ENCODE measurements around the gene CCDC33.
A peak's percentile ranks its signal among the peaks of the same experiment; 100 is the strongest.

CCDC33 gene

DNA sequence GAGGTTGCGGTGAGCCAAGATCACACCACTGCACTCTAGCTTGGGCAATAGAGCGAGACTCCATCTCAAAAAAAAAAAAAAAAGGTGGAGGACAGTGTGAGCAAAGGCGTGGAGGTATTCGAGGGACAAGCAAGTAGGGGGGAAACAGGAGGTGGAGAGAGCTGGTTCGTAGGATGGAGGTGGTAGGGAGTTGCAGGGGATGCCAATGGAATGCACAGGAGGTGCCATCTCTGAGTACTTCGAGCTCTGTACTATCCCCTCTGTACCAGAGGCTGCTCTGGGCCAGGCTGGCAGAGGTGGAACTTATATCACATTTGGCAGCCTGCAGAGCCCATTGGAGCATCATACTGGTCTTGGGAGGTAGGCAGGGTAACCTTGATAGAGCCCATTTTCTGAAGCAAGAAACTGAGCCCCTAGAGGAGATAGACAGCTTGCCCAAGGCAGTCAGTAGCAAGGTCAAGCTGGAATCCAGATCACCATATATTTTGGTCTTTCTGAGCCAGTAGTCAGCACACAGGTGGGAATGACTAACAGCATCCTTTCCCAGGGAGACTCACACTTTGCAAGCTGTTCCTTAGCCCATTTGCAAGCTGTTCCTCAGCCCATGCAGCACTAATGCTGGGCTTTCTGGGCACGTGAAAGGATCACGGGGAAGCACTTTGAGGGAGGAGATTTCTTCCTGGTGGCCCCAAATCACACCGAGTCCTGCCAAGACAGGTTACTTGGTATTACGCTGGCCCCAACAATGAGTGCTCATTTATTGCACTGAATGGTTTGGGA is 9.2 kb upstream of the CCDC33 start:
- Histone ChIP-seq H3K4ac (ENCODE audit: low read depth in 1 of 2, low read length in 2 of 2) (no peak overlapping the region), H2BK12ac (ENCODE audit: low read length in 2 of 2) (no peak overlapping the region), H3K27ac (ENCODE audit: low read length, poor library complexity, severe bottlenecking) (no peak overlapping the region), H3K4me1 (ENCODE audit: control insufficient read depth, insufficient read depth, low read depth, low read length) (peaks cover 27% of the 10 kb centered on the region), H2AK5ac (ENCODE audit: low read length, severe bottlenecking) (no peak overlapping the region), H2AFZ (ENCODE audit: low read depth, low read length) (no peak overlapping the region), H3K4me3 (ENCODE audit: insufficient read depth in 1 of 2, low read depth in 1 of 2, low read length in 2 of 2) (no peak overlapping the region), H3K9ac (ENCODE audit: low read length) (no peak overlapping the region), H3K9me3 (ENCODE audit: control insufficient read depth, low read length) (no peaks in the 10 kb centered on the region), H2BK15ac (ENCODE audit: low read depth, poor library complexity, severe bottlenecking) (peak overlapping the region; percentile 9), H3K23ac (ENCODE audit: low read length in 2 of 2) (no peak overlapping the region), H4K91ac (ENCODE audit: low read length) (no peak overlapping the region), H3K36me3 (ENCODE audit: control insufficient read depth in 1 of 2, insufficient read depth in 2 of 2, low read depth in 1 of 2, low read length in 2 of 2) (no peaks in the 10 kb centered on the region), H3K14ac (ENCODE audit: low read length in 2 of 2) (no peak overlapping the region), H2BK5ac (ENCODE audit: low read depth, low read length, poor library complexity, severe bottlenecking) (no peak overlapping the region), H3K18ac (ENCODE audit: low read depth in 1 of 2, low read length in 2 of 2) (no peak overlapping the region), H3K79me1 (replicated peaks; ENCODE audit: low read length, poor library complexity, severe bottlenecking) (no peaks in the 10 kb centered on the region), H2BK120ac (ENCODE audit: low read depth, low read length) (no peak overlapping the region), H4K8ac (ENCODE audit: low read length) (no peak overlapping the region), H3K4me2 (ENCODE audit: low read length, poor library complexity, severe bottlenecking) (no peak overlapping the region), H3K27me3 (ENCODE audit: control insufficient read depth in 1 of 2, insufficient read depth in 1 of 2, low read length in 2 of 2) (peaks cover 23 to 61% of the 10 kb centered on the region in 2 experiments)
- no peak for DNase-seq
- 91% methylated on average over 10 of the region's 10 CpGs for WGBS

DNA sequence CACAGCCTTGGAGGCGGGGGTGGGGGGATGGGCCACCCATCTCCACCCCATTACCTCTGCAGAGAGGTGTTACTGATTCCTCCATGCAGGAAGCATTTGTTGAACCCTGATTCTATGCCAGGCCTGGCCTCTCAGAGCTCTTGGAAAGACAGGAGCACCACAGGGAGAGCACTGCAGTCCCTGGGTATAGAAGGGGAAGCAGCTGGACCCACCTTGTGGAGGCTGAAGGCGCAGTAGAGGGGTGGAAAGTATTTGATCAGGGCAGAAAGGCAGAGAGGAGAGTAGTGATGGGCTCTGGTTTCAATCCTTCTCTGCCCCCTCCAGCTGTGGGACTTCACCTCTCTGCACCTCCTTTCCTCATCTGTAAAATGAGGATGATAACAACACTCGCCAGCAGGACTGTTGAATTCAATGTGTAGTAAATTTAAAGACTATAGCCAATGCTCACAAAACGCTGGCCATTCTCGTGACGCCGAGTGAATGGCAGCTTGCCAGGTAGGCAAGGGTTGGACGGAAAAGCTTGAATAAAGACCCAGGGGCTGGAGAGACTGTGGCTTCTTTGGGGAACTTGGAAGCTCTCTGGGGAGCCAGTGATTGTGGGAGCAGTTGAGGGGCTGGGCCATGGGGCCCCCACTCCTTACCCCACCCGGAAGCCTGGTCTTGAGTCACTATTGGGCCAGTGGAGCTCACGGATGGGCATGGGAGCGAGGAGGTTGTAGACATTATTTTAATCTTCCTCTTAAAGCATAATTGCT is 8.0 kb upstream of the CCDC33 start:
- no peak overlapping the region for H3K4me2 ChIP-seq (ENCODE audit: low read length, poor library complexity, severe bottlenecking)
- no peak overlapping the region for H2BK5ac ChIP-seq (ENCODE audit: low read depth, low read length, poor library complexity, severe bottlenecking)
- H3K4me1 ChIP-seq (ENCODE audit: control insufficient read depth, insufficient read depth, low read depth, low read length): peaks cover 27% of the 10 kb centered on the region
- no peak overlapping the region for H3K4me3 ChIP-seq (ENCODE audit: insufficient read depth in 1 of 2, low read depth in 1 of 2, low read length in 2 of 2)
- H3K9ac ChIP-seq (ENCODE audit: low read length): no peak overlapping the region
- H3K27ac ChIP-seq (ENCODE audit: low read length, poor library complexity, severe bottlenecking): no peak overlapping the region
- no peak overlapping the region for H2BK120ac ChIP-seq (ENCODE audit: low read depth, low read length)
- no peaks in the 10 kb centered on the region for H3K36me3 ChIP-seq (ENCODE audit: control insufficient read depth in 1 of 2, insufficient read depth in 2 of 2, low read depth in 1 of 2, low read length in 2 of 2)
- no peak overlapping the region for H3K4ac ChIP-seq (ENCODE audit: low read depth in 1 of 2, low read length in 2 of 2)
- no peak overlapping the region for H3K14ac ChIP-seq (ENCODE audit: low read length in 2 of 2)
- H3K9me3 ChIP-seq (ENCODE audit: control insufficient read depth, low read length): no peaks in the 10 kb centered on the region
- H3K23ac ChIP-seq (ENCODE audit: low read length in 2 of 2): no peak overlapping the region
- H2BK12ac ChIP-seq (ENCODE audit: low read length in 2 of 2): peak overlapping the region in 1 of 2 experiments; percentile 18
- H2AFZ ChIP-seq (ENCODE audit: low read depth, low read length): no peak overlapping the region
- no peak overlapping the region for H2BK15ac ChIP-seq (ENCODE audit: low read depth, poor library complexity, severe bottlenecking)
- H4K8ac ChIP-seq (ENCODE audit: low read length): no peak overlapping the region
- H3K79me1 ChIP-seq (replicated peaks; ENCODE audit: low read length, poor library complexity, severe bottlenecking): no peaks in the 10 kb centered on the region
- no peak overlapping the region for H3K18ac ChIP-seq (ENCODE audit: low read depth in 1 of 2, low read length in 2 of 2)
- peaks cover 17 to 55% of the 10 kb centered on the region in 2 experiments for H3K27me3 ChIP-seq (ENCODE audit: control insufficient read depth in 1 of 2, insufficient read depth in 1 of 2, low read length in 2 of 2)
- peak overlapping the region; percentile 38 for H2AK5ac ChIP-seq (ENCODE audit: low read length, severe bottlenecking)
- WGBS: 81% methylated on average over 9 of the region's 11 CpGs
- no peak overlapping the region for H4K91ac ChIP-seq (ENCODE audit: low read length)
- DNase-seq: no peak

DNA sequence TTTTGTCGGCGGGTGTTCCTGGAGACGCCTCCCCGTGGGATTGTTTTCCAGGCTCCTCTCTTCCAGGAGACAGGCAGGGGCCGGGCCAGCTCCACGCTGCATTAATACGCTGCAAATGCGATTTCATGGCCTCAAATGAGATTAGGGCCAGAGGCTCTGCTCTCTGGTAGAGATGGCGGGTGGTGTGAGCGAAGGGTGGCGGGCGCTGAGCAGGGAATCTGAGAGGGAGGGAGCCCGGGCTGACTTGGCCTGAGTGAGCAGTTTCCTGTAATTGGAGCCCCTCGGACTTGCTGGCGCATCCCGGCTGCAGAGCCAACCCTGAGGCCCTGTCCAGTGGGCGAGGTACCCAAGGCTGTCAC is 7.4 kb upstream of the CCDC33 start:
- DNase-seq: no peak
- Histone ChIP-seq H2AFZ (ENCODE audit: low read depth, low read length) (no peak overlapping the region), H3K4me1 (ENCODE audit: control insufficient read depth, insufficient read depth, low read depth, low read length) (peaks cover 28% of the 10 kb centered on the region), H3K27ac (ENCODE audit: low read length, poor library complexity, severe bottlenecking) (no peak overlapping the region), H3K4me2 (ENCODE audit: low read length, poor library complexity, severe bottlenecking) (no peak overlapping the region), H3K36me3 (ENCODE audit: control insufficient read depth in 1 of 2, insufficient read depth in 2 of 2, low read depth in 1 of 2, low read length in 2 of 2) (no peaks in the 10 kb centered on the region), H3K14ac (ENCODE audit: low read length in 2 of 2) (no peak overlapping the region), H3K18ac (ENCODE audit: low read depth in 1 of 2, low read length in 2 of 2) (no peak overlapping the region), H3K27me3 (ENCODE audit: control insufficient read depth in 1 of 2, insufficient read depth in 1 of 2, low read length in 2 of 2) (peaks cover 17 to 53% of the 10 kb centered on the region in 2 experiments), H2BK120ac (ENCODE audit: low read depth, low read length) (no peak overlapping the region), H3K4me3 (ENCODE audit: insufficient read depth in 1 of 2, low read depth in 1 of 2, low read length in 2 of 2) (no peak overlapping the region), H2BK15ac (ENCODE audit: low read depth, poor library complexity, severe bottlenecking) (no peak overlapping the region), H3K4ac (ENCODE audit: low read depth in 1 of 2, low read length in 2 of 2) (no peak overlapping the region), H3K9ac (ENCODE audit: low read length) (no peak overlapping the region), H4K91ac (ENCODE audit: low read length) (no peak overlapping the region), H3K9me3 (ENCODE audit: control insufficient read depth, low read length) (no peaks in the 10 kb centered on the region), H2AK5ac (ENCODE audit: low read length, severe bottlenecking) (no peak overlapping the region), H2BK5ac (ENCODE audit: low read depth, low read length, poor library complexity, severe bottlenecking) (no peak overlapping the region), H2BK12ac (ENCODE audit: low read length in 2 of 2) (no peak overlapping the region), H3K23ac (ENCODE audit: low read length in 2 of 2) (no peak overlapping the region), H4K8ac (ENCODE audit: low read length) (no peak overlapping the region), H3K79me1 (replicated peaks; ENCODE audit: low read length, poor library complexity, severe bottlenecking) (no peaks in the 10 kb centered on the region)
- WGBS: 64% methylated on average over 17 of the region's 17 CpGs

DNA sequence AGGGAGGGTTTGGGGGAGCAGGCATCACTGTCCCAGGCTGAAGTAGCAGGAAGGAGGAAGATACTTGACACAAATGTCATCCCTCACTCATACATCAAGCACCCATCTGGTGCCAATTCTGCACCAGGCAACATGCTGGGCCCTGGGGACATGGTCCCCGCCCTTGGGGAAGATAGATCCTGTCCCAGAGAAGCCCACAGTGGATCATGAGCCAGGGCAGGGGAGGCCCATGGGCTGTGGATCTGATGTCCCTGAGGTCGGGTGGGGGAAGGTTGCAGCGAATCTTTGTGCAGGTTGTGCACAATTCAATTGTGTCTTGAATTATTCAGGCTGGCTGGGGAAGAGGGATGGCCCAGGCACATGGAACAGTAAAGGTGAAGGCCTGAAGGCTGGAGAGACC is 6.4 kb upstream of the CCDC33 start:
- Histone ChIP-seq H2BK12ac (ENCODE audit: low read length in 2 of 2) (no peak overlapping the region), H3K27ac (ENCODE audit: low read length, poor library complexity, severe bottlenecking) (no peak overlapping the region), H3K9me3 (ENCODE audit: control insufficient read depth, low read length) (no peaks in the 10 kb centered on the region), H3K79me1 (replicated peaks; ENCODE audit: low read length, poor library complexity, severe bottlenecking) (no peaks in the 10 kb centered on the region), H2BK15ac (ENCODE audit: low read depth, poor library complexity, severe bottlenecking) (no peak overlapping the region), H4K8ac (ENCODE audit: low read length) (no peak overlapping the region), H4K91ac (ENCODE audit: low read length) (no peak overlapping the region), H3K14ac (ENCODE audit: low read length in 2 of 2) (no peak overlapping the region), H2AFZ (ENCODE audit: low read depth, low read length) (no peak overlapping the region), H3K9ac (ENCODE audit: low read length) (no peak overlapping the region), H3K4me1 (ENCODE audit: control insufficient read depth, insufficient read depth, low read depth, low read length) (peaks cover 29% of the 10 kb centered on the region), H2BK120ac (ENCODE audit: low read depth, low read length) (no peak overlapping the region), H3K4me3 (ENCODE audit: insufficient read depth in 1 of 2, low read depth in 1 of 2, low read length in 2 of 2) (no peak overlapping the region), H2BK5ac (ENCODE audit: low read depth, low read length, poor library complexity, severe bottlenecking) (no peak overlapping the region), H3K27me3 (ENCODE audit: control insufficient read depth in 1 of 2, insufficient read depth in 1 of 2, low read length in 2 of 2) (peaks cover 17 to 50% of the 10 kb centered on the region in 2 experiments), H2AK5ac (ENCODE audit: low read length, severe bottlenecking) (no peak overlapping the region), H3K18ac (ENCODE audit: low read depth in 1 of 2, low read length in 2 of 2) (no peak overlapping the region), H3K4ac (ENCODE audit: low read depth in 1 of 2, low read length in 2 of 2) (no peak overlapping the region), H3K36me3 (ENCODE audit: control insufficient read depth in 1 of 2, insufficient read depth in 2 of 2, low read depth in 1 of 2, low read length in 2 of 2) (no peaks in the 10 kb centered on the region), H3K23ac (ENCODE audit: low read length in 2 of 2) (no peak overlapping the region), H3K4me2 (ENCODE audit: low read length, poor library complexity, severe bottlenecking) (no peak overlapping the region)
- DNase-seq: no peak
- WGBS: 86% methylated on average over 3 of the region's 3 CpGs
